Activated naive CD4-positive, alpha-beta T cell treated with anti-CD3 and anti-CD28 coated beads, Interleukin-2, amount 50 U/mL, for 16 hours (primary cell): ENCODE results near the gene LENEP.

Experiments used
- DNase-seq: peaks from one replicate; pipeline ENCODE4 v3.0.0-alpha.2; 2020

LENEP gene

DNA sequence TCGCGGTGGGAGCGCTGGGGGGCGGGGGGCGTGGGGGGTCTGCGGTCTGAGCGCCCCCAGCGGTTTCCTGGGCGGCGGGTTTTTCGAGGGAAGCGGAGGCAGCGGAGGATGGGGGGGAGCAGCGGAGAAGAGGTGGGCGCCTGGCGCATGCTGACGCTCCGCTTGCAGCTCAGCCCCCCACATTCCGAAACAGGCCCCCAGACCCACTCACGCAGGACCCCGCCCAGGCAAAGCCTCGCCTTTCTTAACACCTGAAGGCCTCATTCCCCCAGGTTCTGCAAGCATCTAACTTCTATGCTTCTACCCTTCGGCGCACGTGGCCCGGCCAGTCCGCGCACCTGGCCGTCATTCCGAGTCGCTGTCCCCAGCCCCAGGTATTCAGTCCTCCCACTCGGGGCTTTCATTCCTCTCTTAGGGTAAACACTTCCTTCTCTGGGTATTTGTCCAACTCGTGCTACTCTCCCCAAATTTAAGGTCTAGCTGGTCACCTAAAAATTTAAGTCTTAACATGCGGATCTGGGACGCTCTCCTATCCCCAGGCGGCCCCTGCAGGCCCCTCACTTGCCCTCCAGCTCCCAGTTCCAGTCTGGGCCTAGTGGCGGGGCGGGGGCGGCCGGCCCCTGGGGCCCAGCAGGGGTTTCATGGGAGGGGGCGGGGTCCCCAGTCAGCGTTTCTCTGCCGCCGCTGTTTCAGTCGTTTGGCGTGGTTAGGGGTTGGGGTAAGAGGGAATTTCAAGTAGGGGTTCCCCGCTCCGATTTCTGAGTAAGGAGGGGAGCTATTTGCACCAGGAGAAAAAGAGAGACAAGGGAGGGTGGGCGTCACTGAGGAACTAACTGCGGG is 6.4 kb downstream of the LENEP start:
- DNase-seq: peak; percentile 61

DNA sequence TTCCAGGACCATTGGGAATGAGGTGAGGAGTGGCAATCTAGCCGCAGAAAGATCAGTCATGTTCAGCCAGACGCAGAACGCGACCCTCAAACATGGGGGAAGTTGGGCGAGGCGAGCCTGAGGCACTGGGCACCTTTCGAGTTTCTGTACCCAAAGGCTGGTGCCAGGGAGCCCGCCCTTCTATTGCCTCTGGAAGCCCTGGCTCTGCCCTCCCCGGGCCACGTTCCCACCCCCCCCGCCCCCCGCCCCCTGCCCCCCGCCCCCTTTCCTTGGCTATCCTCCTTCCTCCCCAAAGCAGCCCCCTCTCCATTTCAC is 7.0 kb downstream of the LENEP start:
- no peak for DNase-seq

GRCh38 chr1:155000726-155001424 is 7.5 kb downstream of the LENEP start:
- peak; percentile 77 for DNase-seq

GRCh38 chr1:155001425-155001674 is 8.0 kb downstream of the LENEP start:
- no peak for DNase-seq

GRCh38 chr1:155001675-155002463 is 8.5 kb downstream of the LENEP start:
- peak; percentile 99 for DNase-seq

DNA sequence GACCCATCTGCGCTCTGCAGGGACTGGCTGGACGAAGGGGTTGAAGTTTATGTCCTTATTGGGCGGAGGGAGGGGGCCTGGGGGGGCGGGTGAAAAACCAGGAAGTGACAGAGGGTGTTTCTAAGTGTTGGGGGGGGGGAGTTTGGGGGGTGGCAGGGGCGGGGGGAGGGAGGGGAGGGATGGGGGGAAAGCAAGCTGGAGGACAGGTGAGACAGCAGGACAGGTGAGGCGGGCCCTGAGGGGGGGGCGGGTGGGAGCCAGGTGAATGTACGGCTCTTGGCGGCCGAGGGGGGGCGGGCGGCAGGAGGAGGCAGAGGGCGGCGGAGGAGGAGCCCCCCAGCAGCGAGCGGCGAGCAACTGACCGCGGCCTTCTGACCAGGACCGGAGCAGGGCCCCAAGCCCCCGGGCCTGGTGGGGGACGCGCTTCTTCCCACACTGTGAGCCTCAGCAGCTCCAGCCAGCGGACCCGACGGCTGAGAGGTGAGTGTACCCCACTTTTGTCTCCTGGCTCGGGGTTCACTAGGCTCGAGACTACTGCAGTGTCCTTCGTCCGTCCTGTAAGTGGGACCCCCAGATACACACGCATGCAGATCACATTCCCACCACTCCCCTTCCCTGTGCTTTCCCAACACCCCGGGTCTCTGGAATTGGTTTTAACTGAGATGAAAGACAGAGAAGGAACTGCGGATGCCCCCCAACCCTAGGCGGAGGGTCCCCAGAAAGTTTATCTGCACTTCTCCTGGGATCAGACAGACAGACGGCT is 9.3 kb downstream of the LENEP start, which contains the start of gene ZBTB7B:
Gene ZBTB7B (plus strand): TSS at position 339 of the 763 bp plus-strand sequence. CDS start 11,859 bp downstream, outside the sequence.
- DNase-seq: peak; percentile 14

GRCh38 chr1:155003227-155003765 is 9.9 kb downstream of the LENEP start:
- peak; percentile 35 for DNase-seq

DNA sequence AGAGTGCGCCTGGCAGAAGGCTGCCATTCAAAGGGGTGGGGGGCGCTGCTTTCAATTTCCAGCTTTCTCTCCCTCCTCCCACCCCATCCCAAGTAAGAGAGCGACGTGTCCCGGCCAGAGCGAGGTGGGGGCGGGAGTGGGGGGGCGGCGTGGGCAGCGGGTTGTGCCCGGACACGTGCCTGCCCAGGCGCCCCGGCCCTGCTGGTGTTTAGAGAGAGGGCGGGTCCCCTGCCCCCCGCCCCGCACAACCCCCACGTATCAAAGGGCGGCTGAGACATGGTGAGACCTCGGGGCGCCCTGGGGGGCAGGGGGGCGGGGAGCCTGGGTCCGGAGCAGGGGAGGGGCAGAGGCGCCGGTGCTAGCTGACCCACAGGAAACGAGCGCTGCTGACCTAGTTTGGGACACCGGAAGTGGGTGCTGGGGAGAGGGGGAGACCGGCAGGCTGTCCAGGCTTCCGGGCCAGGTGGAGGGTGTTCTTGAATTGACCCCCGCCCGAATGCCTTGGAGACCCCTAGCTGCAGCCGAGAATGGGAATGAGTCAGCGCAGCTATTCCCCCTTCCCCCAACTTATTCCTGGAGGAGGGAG is 10.5 kb downstream of the LENEP start:
- DNase-seq: no peak

- DNase-seq: peak; percentile 21
Observed at GRCh38 chr1:155004352-155005075, 11.1 kb downstream of the LENEP start.

GRCh38 chr1:155005076-155006011 is 12.0 kb downstream of the LENEP start:
- peak; percentile 29 for DNase-seq

GRCh38 chr1:155006601-155007101 is 13.3 kb downstream of the LENEP start:
- peak; percentile 26 for DNase-seq

GRCh38 chr1:155007251-155007828 is 14.0 kb downstream of the LENEP start:
- DNase-seq: peak; percentile 9

- DNase-seq: peak; percentile 75
Observed at GRCh38 chr1:155008015-155008941, 14.9 kb downstream of the LENEP start.

- DNase-seq: peak; percentile 29
Observed at GRCh38 chr1:155009221-155009711, 15.9 kb downstream of the LENEP start.

- DNase-seq: no peak
Observed at GRCh38 chr1:155009742-155010141, 16.4 kb downstream of the LENEP start.

DNA sequence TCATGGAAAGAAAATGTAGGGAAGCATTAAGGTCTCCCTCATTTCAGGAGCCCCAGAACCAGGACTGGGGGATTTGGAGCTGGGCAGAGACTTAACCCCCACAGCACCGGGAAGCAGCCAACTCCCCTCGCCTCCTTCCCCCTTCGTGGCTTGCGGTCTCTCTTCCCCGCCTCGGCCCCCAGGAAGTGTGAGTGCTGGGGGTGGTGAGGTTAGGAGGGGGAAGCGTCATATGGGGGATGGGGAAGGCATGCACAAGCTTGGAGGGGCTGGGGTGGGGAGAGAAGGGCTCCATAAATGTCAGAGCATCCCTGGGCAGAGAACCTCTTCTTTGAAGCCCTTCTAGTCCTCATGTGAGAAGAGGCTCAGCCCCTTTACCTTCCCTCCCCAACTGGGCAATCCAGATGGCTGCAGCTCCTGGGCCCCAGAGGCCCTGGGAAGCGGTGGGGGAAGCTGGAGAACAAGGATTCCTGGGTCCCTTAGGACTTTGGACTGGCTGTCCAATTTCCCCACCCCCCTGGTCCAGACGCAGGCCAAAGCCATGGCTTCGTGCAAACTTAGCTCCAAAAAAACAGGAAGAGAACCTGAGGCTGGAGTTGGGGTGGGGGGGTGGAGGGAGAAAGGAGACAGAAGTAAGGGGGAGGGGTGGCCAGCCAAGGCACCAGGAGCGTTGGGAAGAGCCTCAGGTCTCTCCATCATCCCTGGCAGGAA is 17.0 kb downstream of the LENEP start:
- DNase-seq: peak; percentile 16

- no peak for DNase-seq
Observed at GRCh38 chr1:155011004-155011416, 17.6 kb downstream of the LENEP start.
